ENCODE results near the gene EPS8L3. TPM values are rescaled to one million over a fixed set of nuclear protein-coding genes. Genes with fewer than 3 reads are reported as not detected.

The EPS8L3 gene
- total RNA-seq, 6 donors from 2014 or later: 0.20 TPM; not detected in 5

DNA sequence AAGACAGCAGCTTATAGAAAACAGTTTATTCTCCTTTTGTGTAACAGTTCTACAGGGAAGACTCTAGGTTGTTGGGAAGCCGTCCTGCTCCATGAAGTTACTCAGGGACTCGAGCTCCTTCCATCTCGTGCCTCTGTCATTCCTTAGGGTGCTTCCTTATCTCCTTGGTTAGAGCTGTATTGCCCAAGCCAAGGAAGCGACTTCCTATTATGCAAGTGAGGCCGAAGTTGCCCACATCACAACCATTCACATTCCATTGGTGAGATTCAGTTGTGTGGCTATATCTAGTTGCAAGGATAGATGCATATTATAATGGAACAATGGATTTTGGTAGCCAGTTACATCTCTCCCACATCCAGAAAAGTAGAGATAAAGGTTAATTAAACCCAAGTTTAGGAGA lies 42.7 kb downstream of the EPS8L3 start:
- no peak for TF ChIP-seq POLR2AphosphoS5 (IDR thresholded peaks at IDR 0.05)
- no peak for TF ChIP-seq POLR2A (IDR thresholded peaks at IDR 0.05)
- no peak for TF ChIP-seq EP300 (IDR thresholded peaks at IDR 0.05)
- TF ChIP-seq, protein P1, sequence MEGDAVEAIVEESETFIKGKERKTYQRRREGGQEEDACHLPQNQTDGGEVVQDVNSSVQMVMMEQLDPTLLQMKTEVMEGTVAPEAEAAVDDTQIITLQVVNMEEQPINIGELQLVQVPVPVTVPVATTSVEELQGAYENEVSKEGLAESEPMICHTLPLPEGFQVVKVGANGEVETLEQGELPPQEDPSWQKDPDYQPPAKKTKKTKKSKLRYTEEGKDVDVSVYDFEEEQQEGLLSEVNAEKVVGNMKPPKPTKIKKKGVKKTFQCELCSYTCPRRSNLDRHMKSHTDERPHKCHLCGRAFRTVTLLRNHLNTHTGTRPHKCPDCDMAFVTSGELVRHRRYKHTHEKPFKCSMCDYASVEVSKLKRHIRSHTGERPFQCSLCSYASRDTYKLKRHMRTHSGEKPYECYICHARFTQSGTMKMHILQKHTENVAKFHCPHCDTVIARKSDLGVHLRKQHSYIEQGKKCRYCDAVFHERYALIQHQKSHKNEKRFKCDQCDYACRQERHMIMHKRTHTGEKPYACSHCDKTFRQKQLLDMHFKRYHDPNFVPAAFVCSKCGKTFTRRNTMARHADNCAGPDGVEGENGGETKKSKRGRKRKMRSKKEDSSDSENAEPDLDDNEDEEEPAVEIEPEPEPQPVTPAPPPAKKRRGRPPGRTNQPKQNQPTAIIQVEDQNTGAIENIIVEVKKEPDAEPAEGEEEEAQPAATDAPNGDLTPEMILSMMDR (IDR thresholded peaks at IDR 0.05): no peak
- ATAC-seq (ENCODE audit: low FRiP score in 2 of 2): no peak
- no peaks in the 10 kb centered on the region for H3K4me1 ChIP-seq
- no peaks in the 10 kb centered on the region for H3K9me3 ChIP-seq
- no peak for DNase-seq
- no peaks in the 10 kb centered on the region for H3K27me3 ChIP-seq
- H3K27ac ChIP-seq: no peak overlapping the region
- no peaks in the 10 kb centered on the region for H3K36me3 ChIP-seq
- H3K4me3 ChIP-seq: no peak overlapping the region
- 70 to 76% methylated on average over 5 of the region's 5 CpGs for WGBS, 2 donors

DNA sequence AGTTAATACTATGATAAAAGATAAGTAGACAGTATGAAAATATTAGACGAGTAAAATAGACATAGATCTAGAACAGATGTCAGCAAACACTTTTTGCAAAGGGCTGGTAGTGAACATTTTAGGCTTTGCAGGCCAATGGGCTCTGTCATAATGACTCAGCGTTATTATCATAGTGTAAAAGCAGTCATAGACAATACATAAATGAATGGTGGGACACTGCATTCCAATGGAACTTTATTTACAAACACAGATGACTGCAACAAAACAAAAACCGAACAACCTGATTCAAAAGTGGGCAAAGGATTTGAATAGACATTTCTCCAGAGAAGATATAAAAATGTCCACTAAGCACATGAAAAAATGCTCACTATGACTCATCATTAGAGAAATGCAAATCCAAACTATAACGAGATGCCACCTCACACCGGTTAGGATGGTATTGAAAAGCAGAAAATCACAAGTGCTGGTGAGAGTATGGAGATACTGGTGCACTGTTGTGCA lies 44.3 kb downstream of the EPS8L3 start:
- Histone ChIP-seq H3K4me3 (no peak overlapping the region), H3K4me1 (no peaks in the 10 kb centered on the region), H3K36me3 (no peaks in the 10 kb centered on the region), H3K9me3 (no peaks in the 10 kb centered on the region), H3K27ac (no peak overlapping the region), H3K27me3 (no peaks in the 10 kb centered on the region)
- WGBS, 2 donors: 74 to 76% methylated on average over 5 of the region's 5 CpGs
- no peak for DNase-seq
- TF ChIP-seq, protein P1 (IDR thresholded peaks at IDR 0.05): no peak
- no peak for TF ChIP-seq POLR2AphosphoS5 (IDR thresholded peaks at IDR 0.05)
- no peak for TF ChIP-seq EP300 (IDR thresholded peaks at IDR 0.05)
- TF ChIP-seq POLR2A (IDR thresholded peaks at IDR 0.05): no peak
- ATAC-seq (ENCODE audit: low FRiP score in 2 of 2): no peak

DNA sequence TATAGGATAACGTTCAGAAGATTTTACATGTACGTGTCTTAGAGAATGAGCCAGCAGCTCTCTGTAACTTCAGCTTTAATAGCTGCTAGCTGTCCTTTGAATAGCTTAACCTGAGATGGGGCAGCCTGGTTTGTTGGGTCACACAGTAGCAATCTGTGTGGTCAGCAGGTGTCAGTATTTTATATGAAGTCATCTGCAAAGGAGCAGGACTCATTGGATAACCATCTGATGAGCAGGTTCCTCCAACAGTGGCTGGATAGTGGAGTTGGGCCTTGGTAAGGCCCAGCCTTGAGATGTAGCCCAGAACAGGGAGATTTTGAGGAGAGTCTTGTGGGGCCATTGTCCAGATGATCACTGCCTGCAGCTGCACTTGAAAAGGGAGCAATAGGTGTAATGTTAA lies 45.2 kb downstream of the EPS8L3 start:
- WGBS, 2 donors: 78 to 96% methylated on average over 2 of the region's 2 CpGs
- Histone ChIP-seq H3K27ac (no peak overlapping the region), H3K27me3 (no peaks in the 10 kb centered on the region), H3K4me1 (no peaks in the 10 kb centered on the region), H3K9me3 (no peaks in the 10 kb centered on the region), H3K36me3 (no peaks in the 10 kb centered on the region), H3K4me3 (no peak overlapping the region)
- DNase-seq (no peak), ATAC-seq (ENCODE audit: low FRiP score in 2 of 2) (no peak)
- TF ChIP-seq POLR2A (IDR thresholded peaks at IDR 0.05) (no peak), EP300 (IDR thresholded peaks at IDR 0.05) (no peak)
- TF ChIP-seq, protein P1 (IDR thresholded peaks at IDR 0.05): no peak

DNA sequence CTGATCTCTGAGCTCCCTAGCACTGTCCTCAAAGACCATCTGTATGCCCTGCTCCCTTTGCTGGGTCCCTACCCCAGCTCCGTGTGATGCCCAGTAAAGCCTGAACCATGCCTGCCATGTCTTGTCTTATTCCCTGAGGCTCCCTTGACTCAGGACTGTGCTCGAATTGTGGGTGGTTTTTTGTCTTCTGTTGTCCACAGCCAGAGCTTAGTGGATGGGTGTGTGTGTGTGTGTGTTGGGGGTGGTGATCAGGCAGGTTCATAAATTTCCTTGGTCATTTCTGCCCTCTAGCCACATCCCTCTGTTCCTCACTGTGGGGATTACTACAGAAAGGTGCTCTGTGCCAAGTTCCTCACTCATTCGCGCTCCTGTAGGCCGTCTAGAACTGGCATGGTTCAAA lies 46.0 kb downstream of the EPS8L3 start:
- no peak overlapping the region for H3K27ac ChIP-seq
- no peaks in the 10 kb centered on the region for H3K36me3 ChIP-seq
- WGBS, 2 donors: 77 to 86% methylated on average over 5 of the region's 5 CpGs
- H3K9me3 ChIP-seq: no peaks in the 10 kb centered on the region
- H3K27me3 ChIP-seq: no peaks in the 10 kb centered on the region
- no peak for DNase-seq
- no peak for TF ChIP-seq POLR2AphosphoS5 (IDR thresholded peaks at IDR 0.05)
- no peak for TF ChIP-seq POLR2A (IDR thresholded peaks at IDR 0.05)
- TF ChIP-seq, protein P1 (IDR thresholded peaks at IDR 0.05): no peak
- TF ChIP-seq EP300 (IDR thresholded peaks at IDR 0.05): no peak
- no peak for ATAC-seq (ENCODE audit: low FRiP score in 2 of 2)
- no peak overlapping the region for H3K4me3 ChIP-seq
- H3K4me1 ChIP-seq: no peaks in the 10 kb centered on the region

DNA sequence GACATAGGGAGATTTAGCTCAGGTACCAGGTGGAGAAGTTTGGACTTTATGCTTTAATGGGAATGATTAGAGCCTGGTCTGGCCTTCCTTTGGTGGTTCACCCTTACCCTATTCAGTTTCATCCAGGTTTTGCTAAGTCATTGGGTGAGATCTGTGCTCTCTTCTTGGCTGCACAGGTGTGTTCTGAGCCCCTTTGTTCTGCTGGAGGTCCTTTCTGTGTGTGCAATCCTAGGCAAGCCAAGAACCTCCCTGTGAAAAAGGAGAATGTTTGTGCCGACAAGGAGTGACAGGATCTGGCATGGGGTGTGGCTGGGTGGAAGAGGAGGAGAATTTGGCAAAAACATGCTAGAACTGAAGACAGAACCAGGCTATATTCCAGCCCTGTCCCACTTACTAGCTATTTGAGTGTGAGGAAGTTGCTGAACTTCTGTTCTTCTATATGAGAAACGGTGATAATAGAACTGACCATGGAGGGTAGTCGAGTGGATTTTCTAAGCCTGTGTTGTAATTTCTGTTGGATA lies 47.1 kb downstream of the EPS8L3 start:
- no peak overlapping the region for H3K27ac ChIP-seq
- H3K4me1 ChIP-seq: no peaks in the 10 kb centered on the region
- no peaks in the 10 kb centered on the region for H3K36me3 ChIP-seq
- H3K27me3 ChIP-seq: no peaks in the 10 kb centered on the region
- ATAC-seq (ENCODE audit: low FRiP score in 2 of 2) (peak in 1 of 2 donors; percentile 21), DNase-seq (no peak)
- no peaks in the 10 kb centered on the region for H3K9me3 ChIP-seq
- WGBS, 2 donors: 62 to 64% methylated on average over 3 of the region's 3 CpGs
- no peak overlapping the region for H3K4me3 ChIP-seq
- TF ChIP-seq EP300 (IDR thresholded peaks at IDR 0.05): no peak
- TF ChIP-seq, protein P1 (IDR thresholded peaks at IDR 0.05): no peak

Measured in upper lobe of left lung (tissue), 6 donors.